H1 (cell line): ENCODE data around the gene PNMA6E. TPM values are rescaled to one million over a fixed set of nuclear protein-coding genes. Genes with fewer than 3 reads are reported as not detected.

Experiments used
- CTCF ChIA-PET: fragments of 300-600 bp; sonication (Branson Sonifier 250); formaldehyde crosslinking; loops from one replicate; lab custom pipeline; 2021; ENCODE audit not compliant: partially characterized antibody; lab: Charles Lee
- POLR2A ChIA-PET: fragments of 300-600 bp; sonication (Branson Sonifier 250); formaldehyde crosslinking; loops from one replicate; lab custom pipeline; 2021; ENCODE audit warnings: inconsistent platforms; ENCODE audit not compliant: partially characterized antibody; lab: Charles Lee
- DNase-seq, 2 experiments: peaks; one replicate each; pipeline versions ENCODE4 v3.0.0 to v3.0.0-alpha.2; 2010 to 2022; ENCODE audit warnings: low spot score in 2 of 2, low read depth in 1 of 2, mixed read lengths in 1 of 2
- FAIRE-seq: peaks from 2 replicates; lab custom pipeline; 2011; peaks lifted over from hg19 to GRCh38; lab: Jason Lieb, UNC
- H2AFZ ChIP-seq: 2 replicates; pipeline ENCODE4 v1.8.1; 2012; ENCODE audit warnings: low read length, inconsistent platforms
- H2AK5ac ChIP-seq: 2 replicates; pipeline ENCODE4 v1.6.1; 2013; ENCODE audit warnings: low read depth, low read length
- H2BK120ac ChIP-seq: replicated peaks from 2 replicates; pipeline ENCODE3; 2013; ENCODE audit warnings: low read depth, low read length, inconsistent platforms
- H2BK12ac ChIP-seq: 2 replicates; pipeline ENCODE4 v1.6.1; 2013; ENCODE audit warnings: low read depth, low read length
- H2BK15ac ChIP-seq: 2 replicates; pipeline ENCODE4 v1.6.1; 2013; ENCODE audit warnings: low read length
- H2BK20ac ChIP-seq: 2 replicates; pipeline ENCODE4 v1.6.1; 2013; ENCODE audit warnings: low read length
- H2BK5ac ChIP-seq: 2 replicates; pipeline ENCODE4 v1.6.1; 2013; ENCODE audit warnings: low read depth, low read length
- H3K14ac ChIP-seq: 2 replicates; pipeline ENCODE4 v1.6.1; 2013; ENCODE audit warnings: inconsistent platforms; ENCODE audit not compliant: insufficient read length
- H3K18ac ChIP-seq: 2 replicates; pipeline ENCODE4 v1.6.1; 2013; ENCODE audit warnings: low read length; ENCODE audit errors: extremely low read depth
- H3K23ac ChIP-seq: 2 replicates; pipeline ENCODE4 v1.6.1; 2013; ENCODE audit warnings: inconsistent platforms; ENCODE audit not compliant: insufficient read length
- H3K23me2 ChIP-seq: 2 replicates; pipeline ENCODE4 v1.6.1; 2013; ENCODE audit warnings: low read depth, low read length
- H3K27ac ChIP-seq: 2 replicates; pipeline ENCODE4 v1.6.1; 2011; ENCODE audit warnings: low read depth, low read length, inconsistent platforms
- H3K27me3 ChIP-seq, 4 experiments: replicated peaks in 1 of 4; 1 replicate in 1 of 4; 2 replicates in 3 of 4; pipeline versions ENCODE4 v1.6.1 to v1.8.1; 2011 to 2013; ENCODE audit warnings: low read length in 3 of 4, mild to moderate bottlenecking in 3 of 4, inconsistent platforms in 2 of 4, mixed read lengths in 2 of 4, moderate library complexity in 1 of 4; ENCODE audit not compliant: control insufficient read depth in 3 of 4, insufficient read depth in 3 of 4; ENCODE audit errors: extremely low read depth in 1 of 4
- H3K36me3 ChIP-seq, 4 experiments: 2 replicates each; pipeline versions ENCODE4 v1.6.1 to v1.8.1; 2011 to 2013; ENCODE audit warnings: mild to moderate bottlenecking in 4 of 4, low read length in 3 of 4, moderate library complexity in 2 of 4, control low read depth in 1 of 4, inconsistent platforms in 1 of 4; ENCODE audit not compliant: insufficient read depth in 4 of 4, control insufficient read depth in 2 of 4
- H3K4ac ChIP-seq: replicated peaks from 2 replicates; pipeline ENCODE3; 2013; ENCODE audit warnings: low read length, low read depth, mixed read lengths, inconsistent platforms; ENCODE audit not compliant: insufficient read length
- H3K4me1 ChIP-seq, 4 experiments: replicated peaks in 1 of 4; 1 replicate in 1 of 4; 2 replicates in 3 of 4; pipeline versions ENCODE4 v1.6.1 to v1.8.1; 2011 to 2013; ENCODE audit warnings: low read length in 3 of 4, inconsistent platforms in 2 of 4, mixed read lengths in 1 of 4; ENCODE audit not compliant: insufficient read depth in 4 of 4, control insufficient read depth in 3 of 4
- H3K4me2 ChIP-seq, 2 experiments: 2 replicates each; pipeline versions ENCODE4 v1.6.1 to v1.8.1; 2011 to 2013; ENCODE audit warnings: low read depth in 2 of 2, low read length in 2 of 2, control low read depth in 1 of 2, inconsistent platforms in 1 of 2, mild to moderate bottlenecking in 1 of 2; ENCODE audit not compliant: insufficient read depth in 1 of 2
- H3K4me3 ChIP-seq, 4 experiments: fragments of 200-600, 300-600 bp in 1 of 4; sonication (generic), shearing (Covaris generic), sonication (Bioruptor Twin) in 1 of 4; 2 replicates each; pipeline versions ENCODE4 v1.5.1 to v1.8.1; 2011 to 2016; ENCODE audit warnings: low read length in 4 of 4, low read depth in 3 of 4, control low read depth in 2 of 4, inconsistent platforms in 2 of 4, mild to moderate bottlenecking in 2 of 4, mixed read lengths in 1 of 4, moderate library complexity in 1 of 4; ENCODE audit not compliant: insufficient read depth in 2 of 4; ENCODE audit errors: extremely low read depth in 1 of 4
- H3K56ac ChIP-seq: replicated peaks from 2 replicates; pipeline ENCODE3; 2013; ENCODE audit warnings: low read depth, mild to moderate bottlenecking, mixed read lengths, low read length, inconsistent platforms; ENCODE audit not compliant: insufficient read length
- H3K79me1 ChIP-seq: 2 replicates; pipeline ENCODE4 v1.6.1; 2013; ENCODE audit warnings: low read depth, low read length, control low read depth
- H3K79me2 ChIP-seq, 2 experiments: 2 replicates each; pipeline versions ENCODE4 v1.6.1 to v1.8.1; 2012 to 2013; ENCODE audit warnings: low read length in 2 of 2, mild to moderate bottlenecking in 2 of 2, inconsistent platforms in 1 of 2; ENCODE audit not compliant: insufficient read depth in 2 of 2, control insufficient read depth in 1 of 2
- H3K9ac ChIP-seq, 4 experiments: replicated peaks in 1 of 4; 1 replicate in 1 of 4; 2 replicates in 3 of 4; pipeline versions ENCODE4 v1.6.1 to v1.8.1; 2011 to 2013; ENCODE audit warnings: low read depth in 3 of 4, low read length in 3 of 4, control low read depth in 2 of 4, mild to moderate bottlenecking in 2 of 4, moderate library complexity in 2 of 4, inconsistent platforms in 1 of 4; ENCODE audit errors: extremely low read depth in 1 of 4
- H3K9me3 ChIP-seq, 2 experiments: 2 replicates each; pipeline versions ENCODE4 v1.6.1 to v1.8.1; 2012 to 2013; ENCODE audit warnings: mild to moderate bottlenecking in 2 of 2, moderate library complexity in 2 of 2, control low read depth in 1 of 2, inconsistent platforms in 1 of 2, low read depth in 1 of 2, low read length in 1 of 2, mixed read lengths in 1 of 2; ENCODE audit not compliant: insufficient read depth in 2 of 2
- H4K20me1 ChIP-seq, 2 experiments: replicated peaks in 1 of 2; 2 replicates each; pipeline versions ENCODE3 to v1.8.1; 2011 to 2013; ENCODE audit warnings: inconsistent platforms in 2 of 2, low read length in 2 of 2, mild to moderate bottlenecking in 1 of 2; ENCODE audit not compliant: insufficient read depth in 2 of 2, control insufficient read depth in 1 of 2
- H4K5ac ChIP-seq: 2 replicates; pipeline ENCODE4 v1.6.1; 2013; ENCODE audit warnings: low read length, low read depth, mixed read lengths, inconsistent platforms; ENCODE audit not compliant: insufficient read length
- H4K8ac ChIP-seq: 2 replicates; pipeline ENCODE4 v1.8.0; 2013; ENCODE audit warnings: mild to moderate bottlenecking, moderate library complexity, low read length, inconsistent platforms; ENCODE audit not compliant: insufficient read depth; ENCODE audit errors: extremely low read depth
- H4K91ac ChIP-seq: replicated peaks from 2 replicates; pipeline ENCODE3; 2013; ENCODE audit warnings: low read length, mixed read lengths, inconsistent platforms; ENCODE audit not compliant: insufficient read length
- CEBPB ChIP-seq: IDR thresholded peaks from 2 replicates; pipeline ENCODE4 v1.6.1; 2012; ENCODE audit warnings: low read depth, low read length
- CREB1 ChIP-seq: IDR thresholded peaks from 2 replicates; pipeline ENCODE4 v1.6.1; 2012; ENCODE audit warnings: inconsistent platforms
- SRF ChIP-seq: IDR thresholded peaks from 2 replicates; pipeline ENCODE4 v1.6.1; 2011; ENCODE audit warnings: mild to moderate bottlenecking, low read depth, low read length, moderate library complexity
- TAF1 ChIP-seq: IDR thresholded peaks from 2 replicates; pipeline ENCODE4 v1.6.1; 2011; ENCODE audit warnings: mild to moderate bottlenecking, low read depth, low read length
- WGBS, 2 experiments: shearing (Covaris generic) in 1 of 2; methylation state at CpG; one replicate each; pipeline versions ENCODE4 v1.1.6 to v1.1.7; 2013 to 2015; ENCODE audit warnings: low lambda C conversion rate in 2 of 2, mixed read lengths in 2 of 2, inconsistent platforms in 1 of 2, low coverage in 1 of 2, missing lambda C conversion rate in 1 of 2; ENCODE audit not compliant: insufficient replicate concordance in 2 of 2, insufficient coverage in 1 of 2, insufficient read length in 1 of 2; ENCODE audit errors: extremely low coverage in 1 of 2, missing lambda C conversion rate in 1 of 2; 5-methylcytosine and 5-hydroxymethylcytosine counted together
- polyA plus RNA-seq, 7 experiments: library from polyadenylated mRNA; depleted of rRNA in 3 of 7; stranded (reverse) in 5 of 7; unstranded in 2 of 7; fragments of >200 nt in 5 of 7; fragments of 200-250 nt in 2 of 7; gene quantifications; 1 replicate in 5 of 7; 2 replicates in 1 of 7; 4 replicates in 1 of 7; pipeline versions ENCODE4 v1.2.1 to v1.2.3, GENCODE V29; 2011 to 2013; ENCODE audit warnings: missing spikeins in 2 of 7, mixed read lengths in 2 of 7
- total RNA-seq: library from RNA; stranded (reverse); fragmentation: NEBNext Ultra II Directional; extraction: Animal tissue kit (Norgen Biotek cat#: 25700); gene quantifications from 2 replicates; pipeline ENCODE4 v1.2.1, GENCODE V29; 2021
- TF ChIP-seq, protein P1 (sequence below), 3 experiments: IDR thresholded peaks; 1 replicate in 2 of 3; 2 replicates in 1 of 3; pipeline versions ENCODE4 v1.5.1 to v1.6.1; 2011; ENCODE audit warnings: low read length in 3 of 3, mild to moderate bottlenecking in 3 of 3, inconsistent platforms in 2 of 3, low read depth in 1 of 3, moderate library complexity in 1 of 3; ENCODE audit not compliant: insufficient read depth in 1 of 3; ENCODE audit errors: control extremely low read depth in 1 of 3

PNMA6E gene
- total and polyA plus RNA-seq, 2 of the 8 experiments (the other 6 are each of a cell fraction or from before 2014, with no cell fraction given) = not detected

DNA sequence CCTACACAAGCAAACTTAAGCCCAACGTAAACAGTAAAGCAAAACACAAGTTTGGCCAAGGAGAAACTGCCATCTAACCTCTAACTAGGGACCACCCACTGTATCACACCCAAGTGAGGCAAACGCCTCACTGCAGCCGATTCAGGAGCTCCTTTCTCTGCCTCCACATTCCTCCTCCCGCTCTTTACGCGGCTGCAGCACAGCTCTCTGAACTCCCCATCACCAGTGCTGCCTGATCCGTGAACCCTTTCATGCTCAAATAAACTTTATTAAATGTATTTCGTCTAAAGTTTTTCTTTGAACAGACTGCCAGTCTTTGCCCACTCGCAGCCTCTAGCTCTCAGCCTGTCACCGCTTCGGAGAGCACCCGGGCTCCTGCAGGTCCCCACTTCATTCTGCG lies 6.5 kb downstream of the PNMA6E start:
- Histone ChIP-seq H3K9me3 (peaks cover 0 to 14% of the 10 kb centered on the region in 2 experiments; a peak in 1 of 4 replicates), H3K14ac (no peak overlapping the region), H4K8ac (no peak overlapping the region), H2BK12ac (no peak overlapping the region), H3K79me2 (no peaks in the 10 kb centered on the region), H3K23me2 (peaks cover 24% of the 10 kb centered on the region; the same call in 1 of the 2 replicates), H2BK20ac (no peak overlapping the region), H3K79me1 (no peaks in the 10 kb centered on the region), H3K23ac (no peak overlapping the region), H2AFZ (no peak overlapping the region), H3K4me2 (no peak overlapping the region), H3K36me3 (no peaks in the 10 kb centered on the region), H2AK5ac (no peak overlapping the region), H3K4ac (no peak overlapping the region), H4K91ac (no peak overlapping the region), H3K4me3 (no peak overlapping the region), H3K27me3 (no peaks in the 10 kb centered on the region; a peak in 1 of 7 replicates), H2BK120ac (no peak overlapping the region), H2BK5ac (no peak overlapping the region), H4K20me1 (no peaks in the 10 kb centered on the region), H3K4me1 (no peaks in the 10 kb centered on the region), H3K27ac (no peak overlapping the region), H3K56ac (no peak overlapping the region), H2BK15ac (no peak overlapping the region), H3K18ac (no peak overlapping the region), H4K5ac (no peak overlapping the region), H3K9ac (no peak overlapping the region)
- ChIA-PET CTCF (interaction anchor here (1.2 to 1.8 kb wide), 3 partner anchors 12 to 43 kb away, joined by 3 to 4 read pairs (median 4); no protein-coding TSS in a partner anchor), POLR2A (no interaction called here)
- DNase-seq (no peak), FAIRE-seq (no peak)
- TF ChIP-seq, protein P1, sequence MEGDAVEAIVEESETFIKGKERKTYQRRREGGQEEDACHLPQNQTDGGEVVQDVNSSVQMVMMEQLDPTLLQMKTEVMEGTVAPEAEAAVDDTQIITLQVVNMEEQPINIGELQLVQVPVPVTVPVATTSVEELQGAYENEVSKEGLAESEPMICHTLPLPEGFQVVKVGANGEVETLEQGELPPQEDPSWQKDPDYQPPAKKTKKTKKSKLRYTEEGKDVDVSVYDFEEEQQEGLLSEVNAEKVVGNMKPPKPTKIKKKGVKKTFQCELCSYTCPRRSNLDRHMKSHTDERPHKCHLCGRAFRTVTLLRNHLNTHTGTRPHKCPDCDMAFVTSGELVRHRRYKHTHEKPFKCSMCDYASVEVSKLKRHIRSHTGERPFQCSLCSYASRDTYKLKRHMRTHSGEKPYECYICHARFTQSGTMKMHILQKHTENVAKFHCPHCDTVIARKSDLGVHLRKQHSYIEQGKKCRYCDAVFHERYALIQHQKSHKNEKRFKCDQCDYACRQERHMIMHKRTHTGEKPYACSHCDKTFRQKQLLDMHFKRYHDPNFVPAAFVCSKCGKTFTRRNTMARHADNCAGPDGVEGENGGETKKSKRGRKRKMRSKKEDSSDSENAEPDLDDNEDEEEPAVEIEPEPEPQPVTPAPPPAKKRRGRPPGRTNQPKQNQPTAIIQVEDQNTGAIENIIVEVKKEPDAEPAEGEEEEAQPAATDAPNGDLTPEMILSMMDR (IDR thresholded peaks at IDR 0.05; ENCODE audit: control extremely low read depth in 1 of 3, insufficient read depth in 1 of 3, low read depth in 1 of 3, low read length in 3 of 3) = no peak
- TF ChIP-seq TAF1 (no peak), CREB1 (no peak), SRF (no peak), CEBPB (no peak)
- 81% methylated on average over 11 of the region's 13 CpGs; no CpG with 5 or more reads in 1 of the 2 experiments for WGBS, 2 experiments
